ENCODE data around the gene DTL. TPM values are rescaled to one million over a fixed set of nuclear protein-coding genes. Genes with fewer than 3 reads are reported as not detected.

DTL gene
- total and polyA plus RNA-seq, 2 of the 13 experiments (the other 11 are each of a cell fraction or from before 2014, with no cell fraction given): 10.4 to 32.8 TPM

GRCh38 chr1:211986628-211987254 lies 48.8 kb upstream of the DTL start:
- Histone ChIP-seq H3K4me3 (replicated peaks in 1 of 3; ENCODE audit: insufficient read depth in 1 of 3, low read depth in 2 of 3, low read length in 3 of 3) (no peak overlapping the region), H3K36me3 (replicated peaks in 1 of 2; ENCODE audit: control insufficient read depth in 1 of 2, insufficient read depth in 2 of 2, low read length in 2 of 2) (peaks cover 8 to 48% of the 10 kb centered on the region in 2 experiments), H3K4me1 (ENCODE audit: insufficient read depth, low read length) (peaks cover 29% of the 10 kb centered on the region), H2AFZ (ENCODE audit: low read length) (no peak overlapping the region), H4K20me1 (ENCODE audit: insufficient read depth, low read length) (no peaks in the 10 kb centered on the region), H3K9ac (ENCODE audit: insufficient read depth, low read depth, low read length) (no peak overlapping the region), H3K27me3 (ENCODE audit: control insufficient read depth in 1 of 2, insufficient read depth in 2 of 2, low read length in 2 of 2) (no peaks in the 10 kb centered on the region), H3K27ac (ENCODE audit: extremely low read length, insufficient read depth, low read length) (no peak overlapping the region), H3K9me3 (ENCODE audit: low read length) (no peaks in the 10 kb centered on the region), H3K79me2 (ENCODE audit: insufficient read depth, low read length) (no peaks in the 10 kb centered on the region), H3K4me2 (ENCODE audit: low read depth, low read length) (no peak overlapping the region)
- FAIRE-seq (no peak), DNase-seq (ENCODE audit: low spot score) (no peak), ATAC-seq (no peak)
- BruUV-seq (replicated peaks): no TSS peak
- POLR2A ChIA-PET: no interaction called here
- intact Hi-C loops (cut with micrococcal nuclease; ENCODE audit: unreplicated experiment): no loop called here
- CTCF ChIA-PET (ENCODE audit: low intra/inter-chr PET ratio, low total read pairs): no interaction called here
- TF ChIP-seq ZNF20 (CRISPR knock-in tag; IDR thresholded peaks at IDR 0.05): no peak
- no peak for TF ChIP-seq REST (IDR thresholded peaks at IDR 0.05; ENCODE audit: borderline replicate concordance in 1 of 2, low read depth in 1 of 2, low read length in 2 of 2)
- no peak for TF ChIP-seq GATAD2A (CRISPR knock-in tag; IDR thresholded peaks at IDR 0.05)
- no peak for TF ChIP-seq ZBTB43 (CRISPR knock-in tag; conservative IDR thresholded peaks at IDR 0.05)
- no peak for TF ChIP-seq FOXJ3 (CRISPR knock-in tag; IDR thresholded peaks at IDR 0.05; ENCODE audit: borderline replicate concordance)
- TF ChIP-seq ZNF709 (CRISPR knock-in tag; IDR thresholded peaks at IDR 0.05): no peak
- TF ChIP-seq CENPT (CRISPR knock-in tag; IDR thresholded peaks at IDR 0.05; ENCODE audit: low read depth): no peak
- WGBS (ENCODE audit: low lambda C conversion rate): 97% methylated on average over 7 of the region's 7 CpGs
- in situ Hi-C loops (cut with HindIII; ENCODE audit: extremely low pct_ligation_motif_present, low pct_unique_long_range_greater_than_20kb): no loop called here

Data from HepG2 (cell line).